Measurements from ENCODE around the gene RAP2C. TPM values are rescaled to one million over a fixed set of nuclear protein-coding genes. Genes with fewer than 3 reads are reported as not detected.
"Not testable (repeated sequence)": the region's sequence is repeated elsewhere in the genome, so short reads cannot be mapped to it uniquely, and the experiment has no call there.

The RAP2C gene
- total RNA-seq, 1 donor from 2014 or later: 19.7 TPM

DNA sequence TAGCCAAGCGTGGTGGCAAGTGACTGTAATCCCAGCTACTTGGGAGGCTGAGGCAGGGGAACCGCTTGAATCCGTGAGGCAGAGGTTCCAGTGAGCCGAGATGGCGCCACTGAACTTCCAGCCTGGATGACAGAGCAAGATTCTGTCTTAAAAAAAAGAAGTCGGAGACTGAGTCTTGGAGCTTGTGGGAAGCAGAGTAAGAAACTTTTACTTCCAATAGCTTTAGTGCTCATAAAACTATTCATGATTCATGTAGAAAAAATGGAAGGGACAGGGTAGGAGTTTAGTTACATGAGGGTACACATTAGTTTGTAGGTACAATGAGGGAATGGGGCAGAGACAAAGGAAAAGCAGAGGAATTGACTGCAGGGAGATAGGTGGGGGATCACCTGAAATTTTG is 19.3 kb downstream of the RAP2C start:
- no peak for DNase-seq

DNA sequence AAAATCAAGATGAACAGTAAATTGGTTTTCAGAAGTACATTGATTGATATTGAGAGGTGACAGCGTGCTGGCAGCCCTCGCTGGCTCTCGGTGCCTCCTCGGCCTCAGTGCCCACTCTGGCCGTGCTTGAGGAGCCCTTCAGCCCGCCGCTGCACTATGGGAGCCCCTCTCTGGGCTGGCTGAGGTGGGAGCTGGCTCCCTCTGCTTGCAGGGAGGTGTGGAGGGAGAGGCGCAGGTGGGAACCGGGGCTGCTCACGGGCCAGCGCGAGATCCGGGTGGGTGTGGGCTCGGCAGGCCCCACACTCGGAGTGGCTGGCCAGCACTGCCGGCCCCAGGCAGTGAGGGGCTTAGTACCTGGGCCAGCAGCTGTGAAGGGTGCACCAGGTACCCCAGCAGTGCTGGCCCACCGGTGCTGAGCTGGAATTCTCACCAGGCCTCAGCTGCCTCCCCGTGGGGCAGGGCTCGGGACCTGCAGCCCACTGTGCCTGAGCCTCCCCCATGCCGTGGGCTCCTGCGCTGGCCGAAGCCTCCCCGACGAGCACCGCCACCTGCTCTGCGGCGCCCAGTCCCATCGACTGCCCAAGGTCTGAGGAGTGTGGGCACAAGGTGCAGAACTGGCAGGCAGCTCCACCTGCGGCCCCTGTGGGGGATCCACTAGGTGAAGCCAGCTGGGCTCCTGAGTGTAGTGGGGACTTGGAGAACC is 25.2 kb downstream of the RAP2C start:
- no peak for DNase-seq

DNA sequence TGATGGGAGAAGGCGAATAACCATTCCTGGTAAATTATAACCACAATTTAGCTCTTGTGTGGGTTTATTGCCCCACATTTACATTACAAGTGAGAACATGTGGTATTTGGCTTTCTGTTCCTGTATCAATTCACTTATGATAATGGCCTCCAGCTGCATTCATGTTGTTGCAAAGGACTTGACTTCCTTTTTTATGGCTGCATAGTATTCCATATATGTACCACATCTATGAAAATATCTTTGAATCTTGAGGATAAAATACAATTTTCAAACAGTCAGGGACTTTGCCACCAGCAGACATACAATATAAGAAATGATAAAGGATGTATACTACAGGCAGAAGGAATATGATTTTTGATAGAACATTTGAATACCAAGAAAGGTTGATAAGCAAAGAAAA is 27.3 kb downstream of the RAP2C start:
- no peak for DNase-seq

DNA sequence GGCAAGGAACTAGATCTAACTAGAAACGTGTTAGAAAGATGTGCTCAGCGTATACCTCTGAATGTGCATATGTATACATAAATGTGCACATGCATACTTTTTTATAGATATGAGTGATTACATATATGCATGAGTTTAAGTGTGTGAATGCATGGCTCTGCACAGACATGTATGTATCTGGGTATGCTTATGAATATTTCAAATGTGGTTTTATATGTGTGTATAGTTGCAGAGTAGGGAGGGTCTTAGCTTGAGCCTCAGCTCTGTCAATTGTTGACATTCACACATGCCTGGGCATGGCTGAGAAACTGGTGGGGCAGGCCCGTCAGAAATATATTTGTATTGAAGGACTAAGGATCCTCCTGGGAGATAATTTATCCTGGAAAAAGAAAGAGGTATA is 31.1 kb downstream of the RAP2C start:
- DNase-seq: no peak

DNA sequence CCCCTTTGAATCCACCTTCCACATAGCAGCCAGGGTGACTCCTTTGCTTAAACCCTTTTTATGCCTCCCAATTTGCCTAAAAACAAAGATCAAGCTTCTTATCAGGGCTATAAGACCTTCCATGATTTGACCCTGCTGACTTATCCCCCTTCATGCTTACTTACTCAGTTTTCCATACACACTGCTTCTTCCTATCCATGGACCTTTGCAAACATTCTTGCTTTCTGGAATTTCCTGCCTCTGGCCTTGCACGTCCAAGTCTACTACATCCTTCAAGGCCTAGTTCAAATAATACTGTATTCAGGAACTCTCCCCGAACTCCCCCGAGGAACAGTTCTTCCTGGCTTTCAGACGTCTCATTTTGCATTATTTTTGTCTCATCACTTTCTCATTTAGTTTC is 31.8 kb downstream of the RAP2C start:
- no peak for DNase-seq

DNA sequence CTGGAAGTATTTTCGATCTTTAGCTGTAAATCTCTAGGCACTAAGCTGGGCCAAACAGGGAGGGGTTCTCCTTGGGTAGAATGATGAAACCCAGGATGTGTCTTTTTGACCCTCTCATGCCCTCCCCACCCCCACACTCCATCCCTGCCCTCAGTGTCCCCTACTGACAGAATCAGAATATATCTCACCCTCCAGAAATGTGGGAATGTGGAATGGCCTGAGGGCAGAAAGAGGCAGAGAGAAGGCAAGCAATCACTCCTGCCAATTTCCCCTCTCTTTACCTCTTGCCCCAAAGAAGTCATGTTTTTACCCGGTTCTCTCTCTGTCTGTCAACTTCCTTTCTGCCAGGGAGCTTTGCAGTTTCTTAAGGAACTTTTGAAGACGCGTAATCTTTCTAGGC is 34.4 kb downstream of the RAP2C start:
- DNase-seq: no peak

DNA sequence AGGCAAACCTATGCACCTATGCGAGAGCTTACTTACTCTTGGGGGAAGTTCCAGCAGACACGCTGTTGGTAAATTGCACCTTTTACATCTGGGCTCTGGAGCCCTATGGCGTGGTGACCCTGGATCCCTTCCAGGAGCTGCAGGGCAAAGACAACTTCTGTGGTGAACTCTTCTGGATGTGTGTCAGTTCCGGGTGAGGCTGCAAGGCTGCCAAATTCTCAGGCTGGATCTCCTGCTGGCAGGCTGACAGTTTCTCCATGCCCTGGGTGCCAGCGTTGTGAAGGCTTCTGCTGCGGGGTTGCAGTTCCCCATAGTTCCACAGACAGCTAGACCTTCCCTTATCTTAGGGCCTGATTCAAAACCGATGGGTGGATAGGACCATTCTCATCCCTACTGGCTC is 37.9 kb downstream of the RAP2C start:
- DNase-seq: no peak

DNA sequence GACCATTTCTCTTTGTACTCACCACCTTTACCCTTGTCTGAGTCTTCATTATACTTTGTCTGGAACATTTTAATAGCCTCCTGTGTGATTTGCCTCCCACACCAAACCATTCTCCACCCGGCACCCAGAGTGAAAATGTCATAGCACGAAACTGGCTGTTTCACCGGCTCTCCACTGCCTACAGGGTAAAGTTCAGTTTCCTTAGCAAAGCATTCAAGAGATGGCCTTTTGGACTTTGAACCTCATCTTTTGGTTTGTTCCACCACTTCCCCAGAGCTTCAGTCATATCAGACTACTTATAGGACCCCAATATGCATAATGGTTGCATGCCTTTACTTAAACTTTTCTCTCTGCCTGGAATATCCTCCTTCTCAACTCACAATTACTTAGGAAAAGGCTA is 38.3 kb downstream of the RAP2C start:
- DNase-seq: no peak

DNA sequence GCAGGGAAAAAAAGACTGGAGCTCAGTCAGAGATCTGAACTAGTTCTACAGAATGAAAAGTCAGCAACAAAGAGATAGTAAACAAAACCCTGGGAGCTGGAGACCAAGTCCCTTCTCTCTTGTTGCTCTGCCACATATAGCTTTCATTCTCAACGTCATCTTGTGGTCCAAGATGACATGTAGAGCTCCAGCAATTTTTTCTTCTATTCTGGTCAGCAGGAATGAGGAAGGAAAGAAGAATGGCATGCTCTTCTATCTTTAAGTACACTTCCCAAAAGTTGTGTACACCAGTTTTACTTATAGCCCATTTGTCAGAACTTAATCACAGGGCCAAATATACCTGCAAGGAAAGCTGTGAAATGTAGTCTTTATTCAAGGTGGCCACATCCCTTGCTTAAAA is 45.6 kb downstream of the RAP2C start:
- DNase-seq: no peak

DNA sequence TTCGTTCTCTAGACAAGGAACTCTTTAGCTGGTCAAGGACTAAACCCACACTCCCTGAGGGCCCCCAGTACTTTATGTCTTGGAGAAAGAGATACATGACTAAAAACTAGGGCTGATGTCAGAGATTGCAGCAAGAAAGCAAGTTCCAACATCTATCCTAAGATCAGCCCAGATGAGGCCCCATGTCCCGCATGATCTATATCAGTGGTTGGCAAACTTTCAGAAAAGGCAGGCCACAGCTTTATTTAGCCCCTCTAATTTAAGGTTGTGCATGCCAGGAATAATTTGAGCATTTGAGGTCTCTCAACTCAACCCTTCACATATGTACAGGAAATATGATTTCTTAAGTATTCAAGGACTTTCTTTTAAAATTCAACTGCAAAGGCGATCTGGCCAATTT is 47.4 kb downstream of the RAP2C start:
- DNase-seq: no peak

DNA sequence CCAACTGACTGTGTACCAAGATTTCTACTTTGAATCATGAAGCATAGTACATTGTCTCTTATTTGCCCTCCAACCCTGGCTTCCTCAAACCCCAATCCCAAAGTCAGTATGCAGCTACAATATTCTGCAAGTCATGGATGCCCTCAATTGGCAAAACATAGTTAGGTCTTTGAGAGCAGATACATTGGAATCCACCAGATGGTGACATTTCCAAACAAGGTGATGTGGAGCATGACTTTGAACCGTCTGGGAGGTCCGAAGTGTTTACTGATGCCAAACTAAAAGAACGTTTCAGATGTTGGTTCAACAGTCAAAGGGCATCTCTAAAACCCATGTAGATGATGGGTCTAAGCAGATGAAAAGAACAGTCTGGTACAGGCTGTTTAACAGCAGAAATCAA is 47.8 kb downstream of the RAP2C start:
- no peak for DNase-seq

DNA sequence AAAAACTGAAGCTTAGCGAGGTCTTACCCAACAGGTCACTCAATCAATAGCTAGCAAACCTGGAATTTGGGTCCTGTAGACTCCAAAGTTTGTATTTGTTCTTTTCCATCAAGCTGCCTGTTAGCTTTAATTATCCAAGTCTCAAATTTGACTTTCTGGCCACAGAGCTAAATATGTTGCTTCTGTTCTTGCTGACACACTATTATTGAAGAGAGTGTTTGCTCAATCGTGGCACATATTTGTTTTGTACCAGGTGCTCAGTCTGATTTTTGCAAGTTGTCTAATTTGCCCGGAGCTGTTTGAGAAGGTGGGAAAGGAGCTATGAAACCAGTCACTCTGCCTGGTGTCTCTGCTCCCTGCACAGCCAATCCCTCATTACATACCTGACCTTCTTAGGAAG is 49.7 kb downstream of the RAP2C start:
- no peak for DNase-seq

DNA sequence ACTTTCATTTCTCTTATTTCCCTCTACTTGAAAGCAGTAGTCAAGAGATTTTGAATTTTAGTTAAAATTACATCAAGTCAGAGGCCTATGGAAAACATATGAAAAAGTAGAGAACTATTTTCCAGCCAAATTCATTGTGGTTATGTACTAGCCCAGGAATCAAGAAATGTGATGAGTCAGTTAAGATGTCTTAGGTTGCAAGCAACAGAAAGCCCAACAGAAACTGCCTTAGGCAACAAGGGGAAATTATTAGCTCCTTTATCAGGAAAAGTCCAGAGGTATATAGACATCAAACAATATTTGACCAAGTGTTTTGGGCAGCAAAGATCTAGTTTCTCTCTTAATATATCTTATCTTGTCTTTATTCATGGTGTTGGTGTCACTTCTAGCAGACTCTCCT is 53.6 kb downstream of the RAP2C start:
- no peak for DNase-seq

DNA sequence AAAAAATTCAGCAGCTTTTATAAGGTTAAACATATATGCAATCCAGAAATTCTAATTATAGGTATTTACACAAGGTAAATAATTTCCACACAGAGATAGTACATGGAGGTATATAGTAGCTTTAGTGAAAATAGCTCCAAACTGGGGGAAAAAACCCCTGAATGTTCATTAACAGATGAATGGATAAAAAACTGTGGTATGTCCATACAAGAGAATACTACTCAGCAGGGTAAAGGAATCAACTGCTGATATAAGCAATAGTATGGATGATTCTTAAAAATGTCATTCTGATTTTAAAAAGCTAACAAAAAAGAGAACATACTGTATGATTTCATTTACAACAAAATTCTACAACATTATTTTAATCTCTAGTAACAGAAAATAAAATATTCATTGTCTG is 54.2 kb downstream of the RAP2C start:
- DNase-seq: no peak

DNA sequence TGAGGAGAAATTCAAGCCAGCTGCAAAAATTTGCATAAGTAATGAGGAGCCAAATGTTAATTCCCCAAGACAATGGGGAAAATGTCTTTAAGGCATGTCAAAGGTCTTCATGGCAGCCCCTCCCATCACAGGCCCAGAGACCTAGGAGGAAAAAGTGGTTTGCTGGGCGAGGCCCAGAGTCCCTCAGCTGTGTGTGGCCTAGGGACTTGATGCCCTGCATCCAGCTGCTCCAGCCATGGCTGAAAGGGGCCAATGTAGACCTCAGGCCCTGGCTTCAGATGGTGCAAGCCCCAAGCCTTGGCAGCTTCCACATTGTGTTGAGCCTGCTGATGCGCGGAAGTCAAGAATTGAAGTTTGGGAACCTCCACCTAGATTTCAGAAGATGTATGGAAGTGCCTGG is 56.2 kb downstream of the RAP2C start:
- not testable (repeated sequence) for DNase-seq

DNA sequence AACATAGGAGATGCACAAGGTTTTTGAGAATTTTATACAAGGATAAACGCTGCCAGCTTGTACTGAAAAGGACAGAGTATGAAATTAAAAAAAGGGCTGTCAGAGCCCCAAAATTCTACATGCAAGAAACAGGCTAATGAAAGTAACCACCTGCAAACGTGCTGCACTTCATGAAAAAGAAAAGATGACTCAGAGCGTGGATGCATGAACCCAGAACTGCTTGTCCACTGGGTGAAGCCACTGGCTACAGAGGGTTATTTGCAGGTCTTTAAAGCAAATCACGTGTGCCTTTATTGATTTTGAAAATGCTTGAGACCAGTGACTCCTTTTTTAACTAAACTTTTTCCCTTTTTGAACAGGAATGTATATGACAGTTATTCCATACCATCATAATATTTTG is 66.1 kb downstream of the RAP2C start:
- DNase-seq: no peak

Other genes with a start within 250 kb of the RAP2C start
- 17.6 TPM for gene STK26, start 196.1 kb downstream of the RAP2C start, total RNA-seq
- gene FRMD7, start 91.4 kb downstream of the RAP2C start, total RNA-seq: 0.10 TPM